HL-60 (cell line): ENCODE measurements around the gene SUCO.

Experiments
- CTCF ChIP-seq: IDR thresholded peaks from one replicate; pipeline ENCODE4 v1.5.1; 2011; ENCODE audit warnings: low read length, control low read depth, inconsistent platforms; ENCODE audit not compliant: insufficient read depth
- GABPA ChIP-seq: IDR thresholded peaks from 2 replicates; pipeline ENCODE4 v1.6.1; 2012; ENCODE audit warnings: low read depth
- POLR2AphosphoS5 ChIP-seq: IDR thresholded peaks from 2 replicates; pipeline ENCODE4 v1.6.1; 2012; ENCODE audit warnings: low read depth
- REST ChIP-seq: IDR thresholded peaks from 2 replicates; pipeline ENCODE4 v1.6.1; 2012; ENCODE audit warnings: low read depth; ENCODE audit not compliant: insufficient replicate concordance

GRCh38 chr1:172630056-172630818 lies 97.3 kb downstream of the SUCO start:
- TF ChIP-seq CTCF (no peak), POLR2AphosphoS5 (no peak), REST (no peak), GABPA (no peak)
